ENCODE data around the gene PCDHGB7.

The PCDHGB7 gene

GRCh38 chr5:141439411-141440141 is 22.1 kb downstream of the PCDHGB7 start:
- no peak for DNase-seq (ENCODE audit: low spot score)

GRCh38 chr5:141440341-141440740 is 22.9 kb downstream of the PCDHGB7 start:
- DNase-seq (ENCODE audit: low spot score) = no peak
- no peak for TF ChIP-seq CTCF (IDR thresholded peaks at IDR 0.05; ENCODE audit: extremely low read depth, missing control alignments)

More at GRCh38 chr5:141439411-141440141, 22.1 kb downstream of the PCDHGB7 start:
- no peak for TF ChIP-seq CTCF (IDR thresholded peaks at IDR 0.05; ENCODE audit: extremely low read depth, missing control alignments)

DNA sequence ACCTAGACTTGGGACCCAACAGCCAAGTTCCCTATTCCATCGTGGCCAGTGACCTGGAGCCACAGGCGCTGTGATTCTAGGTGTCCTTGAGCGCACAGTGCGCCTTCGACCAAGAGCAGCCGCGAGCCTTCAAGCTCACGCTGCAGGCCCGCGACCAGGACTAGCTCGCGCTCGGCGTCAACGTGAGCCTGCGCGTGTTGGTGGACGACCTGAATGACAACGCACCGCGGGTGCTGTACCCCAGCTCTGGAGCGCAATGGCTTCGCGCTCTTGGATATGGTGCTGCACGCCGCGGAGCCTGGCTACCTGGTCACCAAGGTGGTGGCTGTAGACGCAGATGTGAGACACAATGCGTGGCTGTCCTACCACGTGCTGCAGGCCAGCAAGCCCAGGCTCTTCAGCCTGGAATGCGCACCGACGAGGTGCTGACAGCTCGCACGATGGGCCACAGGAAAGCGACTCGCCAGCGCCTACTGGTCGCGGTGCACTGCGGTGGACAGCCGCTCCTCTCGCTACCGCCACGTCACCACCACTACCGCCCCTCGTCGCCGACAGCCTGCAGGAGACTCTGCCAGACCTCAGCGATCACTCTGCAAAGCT is 24.2 kb downstream of the PCDHGB7 start:
- DNase-seq (ENCODE audit: low spot score) = no peak
- TF ChIP-seq CTCF (IDR thresholded peaks at IDR 0.05; ENCODE audit: extremely low read depth, missing control alignments) = no peak

DNA sequence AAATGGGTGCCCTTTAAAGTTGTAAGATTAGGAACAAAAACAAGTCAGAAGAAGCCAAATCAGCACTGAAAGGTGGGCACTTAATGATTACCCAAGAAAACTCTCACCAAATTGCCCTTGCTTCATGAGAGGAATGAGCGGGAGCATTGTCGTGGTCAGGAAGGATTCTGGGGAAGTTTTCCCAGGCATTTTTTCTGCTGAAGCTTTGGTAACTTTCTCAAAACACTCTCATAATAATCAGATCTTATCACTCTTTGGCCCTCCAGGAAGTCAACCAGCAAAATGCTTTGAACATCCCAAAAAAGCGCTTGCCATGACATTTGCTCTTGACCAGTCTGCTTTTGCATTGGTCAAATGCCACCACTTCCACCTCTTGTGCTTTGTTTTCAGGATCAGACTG is 47.9 kb downstream of the PCDHGB7 start:
- no peak for TF ChIP-seq CTCF (IDR thresholded peaks at IDR 0.05; ENCODE audit: extremely low read depth, missing control alignments)

More for the DNA sequence above, 47.9 kb downstream of the PCDHGB7 start:
- no peak for DNase-seq (ENCODE audit: low spot score)
